OCI-LY7 (cell line): Measurements from ENCODE around the gene DGKG. TPM values are rescaled to one million over a fixed set of nuclear protein-coding genes. Genes with fewer than 3 reads are reported as not detected.

Source experiments
- BruUV-seq: library from RNA; stranded (reverse); fragments of 400-500 nt; replicated peaks from 2 replicates; lab custom pipeline; 2021; lab: Mats Ljungman, UMichigan
- CTCF ChIA-PET: fragments of 300-600 bp; sonication (Branson Sonifier 250); formaldehyde crosslinking; loops from one replicate; lab custom pipeline; 2022; ENCODE audit warnings: antibody characterized with exemption; ENCODE audit not compliant: unreplicated experiment; lab: Charles Lee
- POLR2A ChIA-PET: fragments of 300-600 bp; sonication (Branson Sonifier 250); formaldehyde crosslinking; loops from one replicate; lab custom pipeline; 2022; ENCODE audit warnings: antibody characterized with exemption; lab: Charles Lee
- DNase-seq: peaks from one replicate; pipeline ENCODE4 v3.0.0-alpha.2; 2015; ENCODE audit warnings: low spot score
- H2AFZ ChIP-seq: fragments of 200-600 bp; sonication (generic), shearing (Covaris generic); 2 replicates; pipeline ENCODE4 v1.6.1; 2014; ENCODE audit warnings: mild to moderate bottlenecking, antibody characterized with exemption, low read length, moderate library complexity
- H3K27ac ChIP-seq: fragments of 200-600 bp; sonication (generic); 2 replicates; pipeline ENCODE4 v1.5.1; 2014; ENCODE audit warnings: mixed run types, low read depth, mild to moderate bottlenecking, moderate library complexity, low read length, inconsistent platforms; ENCODE audit not compliant: poor library complexity, severe bottlenecking
- H3K36me3 ChIP-seq: fragments of 200-600 bp; sonication (generic); 2 replicates; pipeline ENCODE4 v1.6.1; 2014; ENCODE audit warnings: mild to moderate bottlenecking, antibody characterized with exemption, low read length, moderate library complexity, mixed read lengths; ENCODE audit not compliant: insufficient read depth
- H3K4me1 ChIP-seq: fragments of 200-600 bp; sonication (generic); 2 replicates; pipeline ENCODE4 v1.5.1; 2014; ENCODE audit warnings: mild to moderate bottlenecking, low read length; ENCODE audit not compliant: insufficient read depth, poor library complexity, severe bottlenecking
- H3K4me2 ChIP-seq: fragments of 200-600 bp; sonication (generic); 2 replicates; pipeline ENCODE4 v1.6.1; 2014; ENCODE audit warnings: mild to moderate bottlenecking, low read length
- H3K4me3 ChIP-seq: fragments of 200-600 bp; sonication (generic); 2 replicates; pipeline ENCODE4 v1.5.1; 2014; ENCODE audit warnings: mild to moderate bottlenecking, low read depth, low read length; ENCODE audit not compliant: poor library complexity, severe bottlenecking
- H3K79me2 ChIP-seq: fragments of 200-600 bp; sonication (generic); 2 replicates; pipeline ENCODE4 v1.6.1; 2016; ENCODE audit warnings: low read depth, mild to moderate bottlenecking, low read length, moderate library complexity, mixed read lengths; ENCODE audit not compliant: insufficient read depth
- H3K9me2 ChIP-seq: fragments of 200-600 bp; sonication (generic); 2 replicates; pipeline ENCODE4 v1.6.1; 2016; ENCODE audit warnings: mild to moderate bottlenecking, low read length, mixed read lengths; ENCODE audit not compliant: insufficient read depth
- H3K9me3 ChIP-seq: fragments of 200-600 bp; sonication (generic); 2 replicates; pipeline ENCODE4 v1.6.1; 2014; ENCODE audit warnings: mild to moderate bottlenecking, mixed run types, low read length, mixed read lengths
- H4K20me1 ChIP-seq: fragments of 200-600 bp; sonication (generic); 2 replicates; pipeline ENCODE4 v1.6.1; 2014; ENCODE audit warnings: mild to moderate bottlenecking, antibody characterized with exemption, low read length, moderate library complexity, mixed read lengths; ENCODE audit not compliant: insufficient read depth
- CTCF ChIP-seq: fragments of 200-600 bp; sonication (generic); conservative IDR thresholded peaks from 2 replicates; pipeline ENCODE4 v1.5.1; 2014; ENCODE audit warnings: mild to moderate bottlenecking, antibody characterized with exemption, low read length, moderate library complexity, mixed read lengths
- EZH2phosphoT487 ChIP-seq: fragments of 200-600 bp; sonication (generic); IDR thresholded peaks from 2 replicates; pipeline ENCODE4 v1.6.1; 2018; ENCODE audit warnings: low read depth, borderline replicate concordance, mild to moderate bottlenecking, mixed run types, antibody characterized with exemption, low read length, moderate library complexity, mixed read lengths
- intact Hi-C: fragments of 100-400 bp; cut with micrococcal nuclease; formaldehyde crosslinking; loops from one replicate; pipeline ENCODE4 v1.10.0; 2022; ENCODE audit not compliant: unreplicated experiment
- total RNA-seq, 2 experiments: library from RNA; depleted of rRNA in 1 of 2; stranded (reverse); fragments of >200 nt in 1 of 2; shearing (Covaris generic) in 1 of 2; gene quantifications; 2 replicates each; pipeline ENCODE4 v1.2.3, GENCODE V29; 2014 to 2022

Gene DGKG
- total RNA-seq, 2 experiments from 2014 or later, result 0.06 TPM; not detected in 1

GRCh38 chr3:186235554-186235953, 126.5 kb downstream of the DGKG start:
- Histone ChIP-seq H3K4me3 (peak overlapping the region; percentile 13), H3K27ac (no peak overlapping the region), H3K79me2 (no peaks in the 10 kb centered on the region), H3K4me2 (peak overlapping the region; percentile 52), H3K9me2 (no peaks in the 10 kb centered on the region), H3K36me3 (no peaks in the 10 kb centered on the region), H4K20me1 (no peaks in the 10 kb centered on the region), H3K9me3 (no peaks in the 10 kb centered on the region), H2AFZ (peak overlapping the region; percentile 54; the same call in 1 of the 2 replicates), H3K4me1 (peaks cover 25% of the 10 kb centered on the region)
- no TSS peak for BruUV-seq
- CTCF ChIA-PET, result no interaction called here
- intact Hi-C loops, result no loop called here
- DNase-seq, result peak; percentile 45
- TF ChIP-seq CTCF (no peak), EZH2phosphoT487 (no peak)
- POLR2A ChIA-PET, result interaction anchor here (0.7 kb wide), 1 partner anchor 232 kb away, joined by 3 read pairs; no protein-coding TSS in a partner anchor

- Histone ChIP-seq H3K9me3 (no peaks in the 10 kb centered on the region), H4K20me1 (no peaks in the 10 kb centered on the region), H2AFZ (no peak overlapping the region; the same call in 1 of the 2 replicates), H3K9me2 (no peaks in the 10 kb centered on the region), H3K36me3 (no peaks in the 10 kb centered on the region), H3K4me3 (no peak overlapping the region), H3K79me2 (no peaks in the 10 kb centered on the region), H3K4me1 (peaks cover 25% of the 10 kb centered on the region), H3K4me2 (no peak overlapping the region), H3K27ac (no peak overlapping the region)
- BruUV-seq, result no TSS peak
- intact Hi-C loops, result no loop called here
- no peak for DNase-seq
- TF ChIP-seq EZH2phosphoT487 (no peak), CTCF (no peak)
- ChIA-PET POLR2A (no interaction called here), CTCF (no interaction called here)
These were observed 127.9 kb downstream of the DGKG start for GRCh38 chr3:186234152-186234551.

GRCh38 chr3:186226482-186226881, 135.6 kb downstream of the DGKG start:
- Histone ChIP-seq H3K4me3 (no peak overlapping the region), H3K4me1 (no peaks in the 10 kb centered on the region), H3K4me2 (no peak overlapping the region), H3K27ac (no peak overlapping the region), H2AFZ (no peak overlapping the region), H3K9me2 (no peaks in the 10 kb centered on the region), H3K36me3 (no peaks in the 10 kb centered on the region), H4K20me1 (no peaks in the 10 kb centered on the region), H3K9me3 (no peaks in the 10 kb centered on the region), H3K79me2 (no peaks in the 10 kb centered on the region)
- POLR2A ChIA-PET, result no interaction called here
- intact Hi-C loops, result no loop called here
- DNase-seq, result no peak
- no peak for TF ChIP-seq EZH2phosphoT487
- no peak for TF ChIP-seq CTCF
- BruUV-seq, result no TSS peak
- CTCF ChIA-PET, result interaction anchor here (1.4 kb wide), 1 partner anchor 17 kb away, joined by 3 read pairs; no protein-coding TSS in a partner anchor
